ENCODE data around the gene FSTL4.

The FSTL4 gene

GRCh38 chr5:133635051-133635450 is 22.7 kb upstream of the FSTL4 start:
- TF ChIP-seq CTCF (IDR thresholded peaks at IDR 0.05): no peak

- TF ChIP-seq CTCF (IDR thresholded peaks at IDR 0.05): no peak
These were observed 14.8 kb upstream of the FSTL4 start for GRCh38 chr5:133627180-133627579.

GRCh38 chr5:133624316-133624715 is 12.0 kb upstream of the FSTL4 start:
- TF ChIP-seq CTCF (IDR thresholded peaks at IDR 0.05): no peak

GRCh38 chr5:133618141-133618540 is 5.8 kb upstream of the FSTL4 start:
- no peak for TF ChIP-seq CTCF (IDR thresholded peaks at IDR 0.05)

GRCh38 chr5:133613743-133614142 is 1.4 kb upstream of the FSTL4 start:
- TF ChIP-seq CTCF (IDR thresholded peaks at IDR 0.05): no peak

GRCh38 chr5:133613184-133613583 is 843 bp upstream of the FSTL4 start:
- TF ChIP-seq CTCF (IDR thresholded peaks at IDR 0.05): no peak

GRCh38 chr5:133611357-133612248 is 738 bp downstream of the FSTL4 start:
- no peak for TF ChIP-seq CTCF (IDR thresholded peaks at IDR 0.05)

Data from LNCAP (cell line).